ENCODE data around the gene ALDH1A2.
"Not testable (repeated sequence)": the region's sequence is repeated elsewhere in the genome, so short reads cannot be mapped to it uniquely, and the experiment has no call there.

The ALDH1A2 gene

GRCh38 chr15:58086491-58086890 lies 21.0 kb upstream of the ALDH1A2 start:
- Histone ChIP-seq H3K36me3 (ENCODE audit: control insufficient read depth, insufficient read depth, low read length) (no peaks in the 10 kb centered on the region), H3K4me3 (replicated peaks; ENCODE audit: low read depth, low read length) (no peak overlapping the region), H3K27me3 (replicated peaks; ENCODE audit: control insufficient read depth, insufficient read depth, low read length) (no peaks in the 10 kb centered on the region)
- TF ChIP-seq, protein P1, sequence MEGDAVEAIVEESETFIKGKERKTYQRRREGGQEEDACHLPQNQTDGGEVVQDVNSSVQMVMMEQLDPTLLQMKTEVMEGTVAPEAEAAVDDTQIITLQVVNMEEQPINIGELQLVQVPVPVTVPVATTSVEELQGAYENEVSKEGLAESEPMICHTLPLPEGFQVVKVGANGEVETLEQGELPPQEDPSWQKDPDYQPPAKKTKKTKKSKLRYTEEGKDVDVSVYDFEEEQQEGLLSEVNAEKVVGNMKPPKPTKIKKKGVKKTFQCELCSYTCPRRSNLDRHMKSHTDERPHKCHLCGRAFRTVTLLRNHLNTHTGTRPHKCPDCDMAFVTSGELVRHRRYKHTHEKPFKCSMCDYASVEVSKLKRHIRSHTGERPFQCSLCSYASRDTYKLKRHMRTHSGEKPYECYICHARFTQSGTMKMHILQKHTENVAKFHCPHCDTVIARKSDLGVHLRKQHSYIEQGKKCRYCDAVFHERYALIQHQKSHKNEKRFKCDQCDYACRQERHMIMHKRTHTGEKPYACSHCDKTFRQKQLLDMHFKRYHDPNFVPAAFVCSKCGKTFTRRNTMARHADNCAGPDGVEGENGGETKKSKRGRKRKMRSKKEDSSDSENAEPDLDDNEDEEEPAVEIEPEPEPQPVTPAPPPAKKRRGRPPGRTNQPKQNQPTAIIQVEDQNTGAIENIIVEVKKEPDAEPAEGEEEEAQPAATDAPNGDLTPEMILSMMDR (IDR thresholded peaks at IDR 0.05; ENCODE audit: insufficient read depth, low read length, poor library complexity, severe bottlenecking) = no peak
- no peak for DNase-seq (ENCODE audit: extremely low read depth, insufficient read length)

GRCh38 chr15:58083526-58083925 lies 18.0 kb upstream of the ALDH1A2 start:
- TF ChIP-seq, protein P1 (IDR thresholded peaks at IDR 0.05; ENCODE audit: insufficient read depth, low read length, poor library complexity, severe bottlenecking) = no peak
- DNase-seq (ENCODE audit: extremely low read depth, insufficient read length) = no peak
- no peak overlapping the region for H3K4me3 ChIP-seq (replicated peaks; ENCODE audit: low read depth, low read length)
- H3K27me3 ChIP-seq (replicated peaks; ENCODE audit: control insufficient read depth, insufficient read depth, low read length) = no peaks in the 10 kb centered on the region; the same call in 1 of the 2 replicates
- H3K36me3 ChIP-seq (ENCODE audit: control insufficient read depth, insufficient read depth, low read length) = no peaks in the 10 kb centered on the region

DNA sequence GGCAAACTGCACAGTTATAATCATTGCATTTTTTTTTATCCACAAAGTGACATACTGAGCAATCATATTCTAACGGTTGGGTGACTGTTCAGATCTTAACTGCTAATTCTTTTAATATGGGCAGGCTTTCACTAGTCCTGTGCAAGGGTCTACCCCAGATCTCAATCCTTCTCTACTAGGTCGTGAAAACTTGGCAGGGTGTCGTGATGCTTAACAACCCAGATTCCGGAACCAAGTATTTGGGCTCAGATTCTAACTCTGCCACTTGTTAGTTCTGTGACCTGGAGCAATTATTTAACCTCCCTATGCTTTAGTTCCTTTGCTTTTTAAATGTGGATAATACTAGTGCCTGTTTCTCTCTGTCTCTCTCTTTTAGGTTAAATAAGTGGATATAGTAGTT lies 16.4 kb upstream of the ALDH1A2 start:
- TF ChIP-seq, protein P1 (IDR thresholded peaks at IDR 0.05; ENCODE audit: insufficient read depth, low read length, poor library complexity, severe bottlenecking) = no peak
- Histone ChIP-seq H3K27me3 (replicated peaks; ENCODE audit: control insufficient read depth, insufficient read depth, low read length) (no peaks in the 10 kb centered on the region; the same call in none of the 2 replicates), H3K4me3 (replicated peaks; ENCODE audit: low read depth, low read length) (no peak overlapping the region), H3K36me3 (ENCODE audit: control insufficient read depth, insufficient read depth, low read length) (no peaks in the 10 kb centered on the region)
- no peak for DNase-seq (ENCODE audit: extremely low read depth, insufficient read length)

DNA sequence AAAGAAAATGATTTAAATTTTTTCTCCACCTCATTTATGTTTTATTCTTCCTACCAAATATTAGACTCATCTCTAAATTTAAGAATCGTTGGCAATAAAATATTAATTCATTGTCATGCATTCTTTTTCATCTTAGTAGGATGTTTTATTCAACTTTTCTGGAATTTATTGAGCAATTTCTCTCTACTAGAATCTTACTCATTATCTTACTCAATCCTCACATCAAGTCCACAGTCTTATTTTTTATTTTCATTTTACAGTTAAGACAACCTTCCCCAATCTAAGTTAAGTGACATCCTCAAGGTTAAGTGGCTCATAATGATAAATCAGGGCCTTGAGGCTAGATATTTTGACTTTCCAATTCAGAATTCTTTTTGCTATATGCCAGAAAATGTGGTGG lies 15.9 kb upstream of the ALDH1A2 start:
- no peaks in the 10 kb centered on the region for H3K36me3 ChIP-seq (ENCODE audit: control insufficient read depth, insufficient read depth, low read length)
- TF ChIP-seq, protein P1 (IDR thresholded peaks at IDR 0.05; ENCODE audit: insufficient read depth, low read length, poor library complexity, severe bottlenecking) = no peak
- no peak overlapping the region for H3K4me3 ChIP-seq (replicated peaks; ENCODE audit: low read depth, low read length)
- H3K27me3 ChIP-seq (replicated peaks; ENCODE audit: control insufficient read depth, insufficient read depth, low read length) = no peaks in the 10 kb centered on the region; the same call in none of the 2 replicates
- DNase-seq (ENCODE audit: extremely low read depth, insufficient read length) = no peak

GRCh38 chr15:58080959-58081358 lies 15.4 kb upstream of the ALDH1A2 start:
- H3K27me3 ChIP-seq (replicated peaks; ENCODE audit: control insufficient read depth, insufficient read depth, low read length); H3K36me3 ChIP-seq (ENCODE audit: control insufficient read depth, insufficient read depth, low read length); H3K4me3 ChIP-seq (replicated peaks; ENCODE audit: low read depth, low read length); DNase-seq (ENCODE audit: extremely low read depth, insufficient read length): not testable (repeated sequence)

DNA sequence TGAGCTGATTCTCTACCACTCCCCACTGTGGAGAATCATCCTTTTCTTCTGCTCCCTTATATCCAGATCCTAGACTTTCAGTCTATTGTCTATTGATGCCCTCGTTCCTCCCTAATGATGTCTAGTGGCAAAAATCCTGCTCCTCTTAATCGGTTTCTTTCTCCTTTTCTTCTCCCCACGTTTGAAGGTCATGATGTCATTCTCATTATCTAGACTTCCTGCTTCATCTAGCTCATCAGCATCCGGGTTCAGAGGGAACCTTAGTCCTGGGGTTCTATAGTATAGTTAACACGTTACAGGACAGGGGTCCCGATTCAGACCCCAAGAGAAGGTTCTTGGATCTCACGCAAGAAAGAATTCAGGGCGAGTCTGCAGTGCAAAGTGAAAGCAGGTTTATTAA lies 14.9 kb upstream of the ALDH1A2 start:
- H3K27me3 ChIP-seq (replicated peaks; ENCODE audit: control insufficient read depth, insufficient read depth, low read length) = no peaks in the 10 kb centered on the region; the same call in none of the 2 replicates
- DNase-seq (ENCODE audit: extremely low read depth, insufficient read length) = no peak
- H3K36me3 ChIP-seq (ENCODE audit: control insufficient read depth, insufficient read depth, low read length) = no peaks in the 10 kb centered on the region
- TF ChIP-seq, protein P1 (IDR thresholded peaks at IDR 0.05; ENCODE audit: insufficient read depth, low read length, poor library complexity, severe bottlenecking) = no peak
- H3K4me3 ChIP-seq (replicated peaks; ENCODE audit: low read depth, low read length) = no peak overlapping the region
